Measurements from ENCODE around the gene BICC1. TPM values are rescaled to one million over a fixed set of nuclear protein-coding genes. Genes with fewer than 3 reads are reported as not detected.

BICC1 gene
- total RNA-seq, 1 experiment from 2014 or later = 70.2 TPM

DNA sequence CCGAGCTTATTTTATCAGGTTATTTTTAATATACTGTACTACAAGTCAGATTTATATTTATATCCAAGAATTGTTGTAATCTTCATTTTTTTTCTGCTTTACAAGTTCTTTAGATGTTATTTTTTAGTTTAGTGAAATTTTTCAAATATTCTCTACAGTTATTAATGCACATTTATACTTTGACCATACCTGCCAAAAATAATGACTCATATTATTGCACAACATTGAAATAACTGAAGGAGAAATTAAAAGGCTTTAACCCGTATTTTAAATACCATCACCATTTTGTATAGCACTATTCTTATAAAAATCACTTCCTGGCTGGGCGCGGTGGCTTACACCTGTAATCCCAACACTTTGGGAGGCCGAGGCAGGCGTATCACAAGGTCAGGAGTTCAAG, 278.5 kb downstream of the BICC1 start:
- peaks cover 22% of the 10 kb centered on the region for H3K36me3 Mint-ChIP-seq (ENCODE audit: insufficient read depth, unreplicated experiment)
- BruUV-seq (replicated peaks) = no TSS peak

DNA sequence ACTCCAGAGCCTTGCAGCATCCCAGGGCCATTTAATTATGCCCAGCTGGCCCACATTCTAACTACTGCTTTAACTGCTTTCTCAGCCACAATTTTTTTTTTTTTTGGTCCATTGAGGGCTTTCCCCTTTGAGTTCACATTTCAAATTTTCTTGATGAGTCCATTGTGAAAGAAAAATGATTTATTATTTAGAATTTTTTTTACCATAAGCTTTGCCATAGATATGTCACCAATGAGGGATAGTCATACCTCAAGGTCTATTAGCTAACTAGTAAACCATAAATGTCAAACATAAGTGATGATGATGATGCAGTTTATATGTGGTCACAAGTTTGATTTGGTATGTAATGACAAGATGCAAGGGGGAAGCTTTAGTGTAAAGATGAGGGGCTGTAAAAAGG, 282.9 kb downstream of the BICC1 start:
- Mint-ChIP-seq H3K4me3 (ENCODE audit: low read depth, unreplicated experiment) (no peak overlapping the region), H3K9me3 (ENCODE audit: low read depth, unreplicated experiment) (no peaks in the 10 kb centered on the region), H3K27me3 (ENCODE audit: unreplicated experiment) (no peaks in the 10 kb centered on the region), H3K4me1 (ENCODE audit: low read depth, unreplicated experiment) (no peaks in the 10 kb centered on the region), H3K36me3 (ENCODE audit: insufficient read depth, unreplicated experiment) (peaks cover 9% of the 10 kb centered on the region), H3K27ac (ENCODE audit: unreplicated experiment) (no peak overlapping the region)
- CTCF ChIA-PET = interaction anchor here (0.6 to 0.7 kb wide), 2 partner anchors 13 to 199 kb away, joined by 3 to 4 read pairs; no protein-coding TSS in a partner anchor
- TF ChIP-seq, protein P1, sequence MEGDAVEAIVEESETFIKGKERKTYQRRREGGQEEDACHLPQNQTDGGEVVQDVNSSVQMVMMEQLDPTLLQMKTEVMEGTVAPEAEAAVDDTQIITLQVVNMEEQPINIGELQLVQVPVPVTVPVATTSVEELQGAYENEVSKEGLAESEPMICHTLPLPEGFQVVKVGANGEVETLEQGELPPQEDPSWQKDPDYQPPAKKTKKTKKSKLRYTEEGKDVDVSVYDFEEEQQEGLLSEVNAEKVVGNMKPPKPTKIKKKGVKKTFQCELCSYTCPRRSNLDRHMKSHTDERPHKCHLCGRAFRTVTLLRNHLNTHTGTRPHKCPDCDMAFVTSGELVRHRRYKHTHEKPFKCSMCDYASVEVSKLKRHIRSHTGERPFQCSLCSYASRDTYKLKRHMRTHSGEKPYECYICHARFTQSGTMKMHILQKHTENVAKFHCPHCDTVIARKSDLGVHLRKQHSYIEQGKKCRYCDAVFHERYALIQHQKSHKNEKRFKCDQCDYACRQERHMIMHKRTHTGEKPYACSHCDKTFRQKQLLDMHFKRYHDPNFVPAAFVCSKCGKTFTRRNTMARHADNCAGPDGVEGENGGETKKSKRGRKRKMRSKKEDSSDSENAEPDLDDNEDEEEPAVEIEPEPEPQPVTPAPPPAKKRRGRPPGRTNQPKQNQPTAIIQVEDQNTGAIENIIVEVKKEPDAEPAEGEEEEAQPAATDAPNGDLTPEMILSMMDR (IDR thresholded peaks at IDR 0.05; ENCODE audit: unreplicated experiment) = no peak
- intact Hi-C loops (cut with micrococcal nuclease; ENCODE audit: unreplicated experiment) = no loop called here
- no TSS peak for BruUV-seq (replicated peaks)
- DNase-seq = no peak

More for the DNA sequence above, 278.5 kb downstream of the BICC1 start:
- H3K4me3 Mint-ChIP-seq (ENCODE audit: low read depth, unreplicated experiment) = no peak overlapping the region
- H3K27me3 Mint-ChIP-seq (ENCODE audit: unreplicated experiment) = no peaks in the 10 kb centered on the region
- CTCF ChIA-PET = no interaction called here
- H3K9me3 Mint-ChIP-seq (ENCODE audit: low read depth, unreplicated experiment) = no peaks in the 10 kb centered on the region
- TF ChIP-seq, protein P1 (IDR thresholded peaks at IDR 0.05; ENCODE audit: unreplicated experiment) = no peak
- no peak overlapping the region for H3K27ac Mint-ChIP-seq (ENCODE audit: unreplicated experiment)
- no peak for DNase-seq
- intact Hi-C loops (cut with micrococcal nuclease; ENCODE audit: unreplicated experiment) = no loop called here
- H3K4me1 Mint-ChIP-seq (ENCODE audit: low read depth, unreplicated experiment) = no peaks in the 10 kb centered on the region

DNA sequence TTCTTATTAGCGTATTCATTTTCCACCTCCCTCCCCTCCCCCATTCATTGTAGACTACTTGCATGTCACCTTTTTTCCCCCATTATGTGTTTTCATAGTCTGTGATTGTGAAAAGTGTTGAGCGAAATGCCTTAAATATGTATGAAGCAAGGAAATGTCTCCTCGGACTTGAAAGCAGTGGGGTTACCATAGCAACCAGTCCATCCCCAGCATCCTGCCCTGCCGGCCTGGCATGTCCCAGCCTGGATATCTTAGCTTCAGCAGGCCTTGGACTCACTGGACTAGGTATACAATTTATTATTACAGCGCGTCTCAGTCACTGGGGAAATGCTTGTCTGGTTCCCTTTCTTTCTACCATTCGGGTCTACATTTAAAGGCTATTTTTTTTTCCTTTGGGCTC, 283.6 kb downstream of the BICC1 start:
- no TSS peak for BruUV-seq (replicated peaks)
- CTCF ChIA-PET = interaction anchor here (0.6 to 0.7 kb wide), 2 partner anchors 14 to 199 kb away, joined by 3 to 4 read pairs; no protein-coding TSS in a partner anchor
- Mint-ChIP-seq H3K9me3 (ENCODE audit: low read depth, unreplicated experiment) (no peaks in the 10 kb centered on the region), H3K36me3 (ENCODE audit: insufficient read depth, unreplicated experiment) (peaks cover 10% of the 10 kb centered on the region), H3K4me3 (ENCODE audit: low read depth, unreplicated experiment) (no peak overlapping the region), H3K27ac (ENCODE audit: unreplicated experiment) (no peak overlapping the region), H3K27me3 (ENCODE audit: unreplicated experiment) (no peaks in the 10 kb centered on the region), H3K4me1 (ENCODE audit: low read depth, unreplicated experiment) (no peaks in the 10 kb centered on the region)
- intact Hi-C loops (cut with micrococcal nuclease; ENCODE audit: unreplicated experiment) = no loop called here
- TF ChIP-seq, protein P1 (IDR thresholded peaks at IDR 0.05; ENCODE audit: unreplicated experiment) = no peak
- DNase-seq = no peak

DNA sequence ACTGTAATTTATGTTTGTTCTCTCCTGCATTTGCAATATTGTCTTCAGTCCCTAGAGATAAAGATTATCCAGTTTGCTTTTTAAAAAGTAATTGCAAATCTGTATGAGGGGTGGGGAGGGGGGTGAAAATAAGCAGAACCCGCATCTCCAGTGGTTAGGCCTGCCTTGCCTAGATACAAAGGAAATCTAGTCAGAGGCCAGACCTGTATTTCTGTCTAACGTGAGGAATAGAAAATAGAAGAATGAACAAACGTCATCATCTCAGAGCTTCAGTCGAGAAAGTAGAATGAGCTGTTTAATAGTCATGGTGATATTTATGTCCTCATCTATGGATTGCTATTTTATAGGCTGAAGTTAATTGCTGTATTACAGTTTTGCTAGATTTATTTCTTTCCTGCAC, 284.2 kb downstream of the BICC1 start:
- Mint-ChIP-seq H3K9me3 (ENCODE audit: low read depth, unreplicated experiment) (no peaks in the 10 kb centered on the region), H3K4me1 (ENCODE audit: low read depth, unreplicated experiment) (no peaks in the 10 kb centered on the region), H3K27me3 (ENCODE audit: unreplicated experiment) (no peaks in the 10 kb centered on the region), H3K27ac (ENCODE audit: unreplicated experiment) (no peak overlapping the region), H3K36me3 (ENCODE audit: insufficient read depth, unreplicated experiment) (peaks cover 10% of the 10 kb centered on the region), H3K4me3 (ENCODE audit: low read depth, unreplicated experiment) (no peak overlapping the region)
- CTCF ChIA-PET = interaction anchor here (0.7 kb wide), 1 partner anchor 122 kb away, joined by 3 read pairs; no protein-coding TSS in a partner anchor
- intact Hi-C loops (cut with micrococcal nuclease; ENCODE audit: unreplicated experiment) = no loop called here
- TF ChIP-seq, protein P1 (IDR thresholded peaks at IDR 0.05; ENCODE audit: unreplicated experiment) = no peak
- no TSS peak for BruUV-seq (replicated peaks)
- DNase-seq = no peak
